ENCODE results near the gene NCKAP5. TPM values are rescaled to one million over a fixed set of nuclear protein-coding genes. Genes with fewer than 3 reads are reported as not detected.

Gene NCKAP5
- total RNA-seq, 2 donors from 2014 or later = 0.78 to 2.6 TPM

GRCh38 chr2:133420788-133421187 lies 147.5 kb downstream of the NCKAP5 start:
- Histone ChIP-seq H3K4me1 (peaks cover 11% of the 10 kb centered on the region), H3K36me3 (replicated peaks in 1 of 2; ENCODE audit: insufficient read depth in 1 of 2, low read depth in 2 of 2) (no peaks in the 10 kb centered on the region), H3K9me3 (no peaks in the 10 kb centered on the region), H3K27ac (peak overlapping the region in 3 of 4 donors; percentile 40 to 54 (median 47)), H3K27me3 (no peaks in the 10 kb centered on the region), H3K4me3 (no peak overlapping the region)
- TF ChIP-seq CTCF (IDR thresholded peaks at IDR 0.05) = no peak
- no peak for TF ChIP-seq POLR2A (IDR thresholded peaks at IDR 0.05)
- intact Hi-C loops (cut with DNase I) = no loop called here
- ATAC-seq = no peak
- DNase-seq = no peak
- WGBS, 2 donors = 71 to 74% methylated on average over 6 of the region's 6 CpGs

- DNase-seq = no peak
- intact Hi-C loops (cut with DNase I) = no loop called here
- ATAC-seq = no peak
- H3K27ac ChIP-seq = no peak overlapping the region
- H3K9me3 ChIP-seq = no peaks in the 10 kb centered on the region
- peaks cover 11% of the 10 kb centered on the region for H3K4me1 ChIP-seq
- H3K36me3 ChIP-seq (replicated peaks in 1 of 2; ENCODE audit: insufficient read depth in 1 of 2, low read depth in 2 of 2) = no peaks in the 10 kb centered on the region
- 60 to 69% methylated on average over 4 of the region's 4 CpGs for WGBS, 2 donors
- H3K4me3 ChIP-seq = no peak overlapping the region
- no peak for TF ChIP-seq CTCF (IDR thresholded peaks at IDR 0.05)
- TF ChIP-seq POLR2A (IDR thresholded peaks at IDR 0.05) = no peak
- H3K27me3 ChIP-seq = no peaks in the 10 kb centered on the region
Measured at GRCh38 chr2:133418671-133419070, 149.6 kb downstream of the NCKAP5 start.

GRCh38 chr2:133418021-133418420 lies 150.2 kb downstream of the NCKAP5 start:
- intact Hi-C loops (cut with DNase I) = no loop called here
- DNase-seq (no peak), ATAC-seq (no peak)
- no peaks in the 10 kb centered on the region for H3K9me3 ChIP-seq
- peaks cover 11% of the 10 kb centered on the region for H3K4me1 ChIP-seq
- H3K36me3 ChIP-seq (replicated peaks in 1 of 2; ENCODE audit: insufficient read depth in 1 of 2, low read depth in 2 of 2) = no peaks in the 10 kb centered on the region
- TF ChIP-seq CTCF (IDR thresholded peaks at IDR 0.05) (no peak), POLR2A (IDR thresholded peaks at IDR 0.05) (no peak)
- H3K4me3 ChIP-seq = no peak overlapping the region
- H3K27ac ChIP-seq = no peak overlapping the region
- no peaks in the 10 kb centered on the region for H3K27me3 ChIP-seq
- 44 to 48% methylated on average over 2 of the region's 2 CpGs for WGBS, 2 donors

GRCh38 chr2:133417415-133417814 lies 150.8 kb downstream of the NCKAP5 start:
- Histone ChIP-seq H3K36me3 (replicated peaks in 1 of 2; ENCODE audit: insufficient read depth in 1 of 2, low read depth in 2 of 2) (no peaks in the 10 kb centered on the region), H3K9me3 (no peaks in the 10 kb centered on the region), H3K4me1 (peaks cover 11% of the 10 kb centered on the region), H3K27me3 (no peaks in the 10 kb centered on the region), H3K4me3 (no peak overlapping the region), H3K27ac (no peak overlapping the region)
- intact Hi-C loops (cut with DNase I) = no loop called here
- DNase-seq (no peak), ATAC-seq (no peak)
- TF ChIP-seq POLR2A (IDR thresholded peaks at IDR 0.05) = no peak
- no peak for TF ChIP-seq CTCF (IDR thresholded peaks at IDR 0.05)
- WGBS, 2 donors = 76% methylated on average over 4 of the region's 4 CpGs

GRCh38 chr2:133416736-133417135 lies 151.5 kb downstream of the NCKAP5 start:
- Histone ChIP-seq H3K36me3 (replicated peaks in 1 of 2; ENCODE audit: insufficient read depth in 1 of 2, low read depth in 2 of 2) (no peaks in the 10 kb centered on the region), H3K4me1 (peaks cover 10% of the 10 kb centered on the region), H3K27me3 (no peaks in the 10 kb centered on the region), H3K4me3 (no peak overlapping the region), H3K27ac (no peak overlapping the region), H3K9me3 (no peaks in the 10 kb centered on the region)
- no peak for DNase-seq
- intact Hi-C loops (cut with DNase I) = no loop called here
- no peak for ATAC-seq
- WGBS, 2 donors = 71 to 77% methylated on average over 4 of the region's 4 CpGs
- no peak for TF ChIP-seq CTCF (IDR thresholded peaks at IDR 0.05)
- TF ChIP-seq POLR2A (IDR thresholded peaks at IDR 0.05) = no peak
